K562 (cell line): Measurements from ENCODE around the gene GPM6B. TPM values are rescaled to one million over a fixed set of nuclear protein-coding genes. Genes with fewer than 3 reads are reported as not detected.

Source experiments
- ATAC-seq: fragments of 200-7000 bp; cut with Tn5 transposase; 3 replicates; pipeline ENCODE4 v1.9.1; 2020; ENCODE audit warnings: moderate library complexity
- BruUV-seq: library from RNA; stranded (reverse); fragments of 400-500 nt; replicated peaks from 2 replicates; lab custom pipeline; 2021; lab: Mats Ljungman, UMichigan
- CTCF ChIA-PET: fragments of 300-600 bp; formaldehyde crosslinking; extraction: SDS; loops from one replicate; lab custom pipeline; 2021; ENCODE audit warnings: low intra/inter-chr PET ratio; lab: Yijun Ruan, JAX
- POLR2A ChIA-PET: fragments of 300-600, 350-650 bp; sonication (Branson Sonifier 250); formaldehyde crosslinking; extraction: SDS; loops from one replicate; lab custom pipeline; 2021; ENCODE audit warnings: antibody characterized with exemption, inconsistent platforms; lab: Yijun Ruan, JAX
- DNase-seq, 4 experiments: peaks; one replicate each; pipeline versions ENCODE4 v3.0.0 to v3.0.0-alpha.2; 2011 to 2018; ENCODE audit warnings: low spot score in 3 of 4, mixed read lengths in 3 of 4; ENCODE audit errors: extremely low read depth in 1 of 4
- FAIRE-seq: peaks from 2 replicates; lab custom pipeline; 2011; peaks lifted over from hg19 to GRCh38; lab: Jason Lieb, UNC
- H2AFZ ChIP-seq: 2 replicates; pipeline ENCODE4 v1.6.0; 2011; ENCODE audit warnings: low read depth, low read length, control low read depth, inconsistent platforms
- H3K27ac ChIP-seq: fragments of 200-600 bp; 3 replicates; pipeline ENCODE4 v1.8.0; 2011; ENCODE audit warnings: low read depth, mild to moderate bottlenecking, control low read depth, inconsistent platforms, low read length, moderate library complexity, mixed read lengths; ENCODE audit errors: extremely low read depth
- H3K27me3 ChIP-seq, 2 experiments: fragments of 300-600 bp in 1 of 2; 2 replicates in 1 of 2; 3 replicates in 1 of 2; pipeline versions ENCODE4 v1.6.0 to v1.8.0; 2011; ENCODE audit warnings: inconsistent platforms in 2 of 2, low read length in 2 of 2, mild to moderate bottlenecking in 1 of 2, mixed read lengths in 1 of 2, moderate library complexity in 1 of 2; ENCODE audit not compliant: control insufficient read depth in 2 of 2, insufficient read depth in 2 of 2
- H3K36me3 ChIP-seq: fragments of 300-600 bp; 3 replicates; pipeline ENCODE4 v1.8.0; 2011; ENCODE audit warnings: mild to moderate bottlenecking, low read length, inconsistent platforms; ENCODE audit not compliant: control insufficient read depth, insufficient read depth
- H3K4me1 ChIP-seq, 2 experiments: fragments of 200-600 bp in 1 of 2; replicated peaks in 1 of 2; 2 replicates in 1 of 2; 3 replicates in 1 of 2; pipeline versions ENCODE4 v1.5.1 to v1.8.0; 2011; ENCODE audit warnings: inconsistent platforms in 2 of 2, low read length in 2 of 2, mild to moderate bottlenecking in 1 of 2, mixed read lengths in 1 of 2, moderate library complexity in 1 of 2; ENCODE audit not compliant: control insufficient read depth in 2 of 2, insufficient read depth in 2 of 2
- H3K4me2 ChIP-seq: 2 replicates; pipeline ENCODE4 v1.6.1; 2011; ENCODE audit warnings: low read length, control low read depth, inconsistent platforms, mixed read lengths; ENCODE audit not compliant: insufficient read depth
- H3K4me3 ChIP-seq: fragments of 200-600 bp; sonication (generic), shearing (Covaris generic); 2 replicates; pipeline ENCODE4 v1.5.1; 2016; ENCODE audit warnings: control low read depth, inconsistent platforms
- H3K79me2 ChIP-seq: fragments of 200-600 bp; 3 replicates; pipeline ENCODE4 v1.8.0; 2011; ENCODE audit warnings: low read length, inconsistent platforms; ENCODE audit not compliant: control insufficient read depth, insufficient read depth
- H3K9ac ChIP-seq, 2 experiments: 2 replicates each; pipeline versions ENCODE4 v1.6.0 to v1.6.1; 2011; ENCODE audit warnings: low read depth in 2 of 2, low read length in 2 of 2, control low read depth in 1 of 2, inconsistent platforms in 1 of 2, mild to moderate bottlenecking in 1 of 2, mixed read lengths in 1 of 2; ENCODE audit not compliant: insufficient read depth in 1 of 2
- H3K9me1 ChIP-seq: one replicate; pipeline ENCODE4 v1.6.0; 2011; ENCODE audit warnings: inconsistent platforms, mild to moderate bottlenecking, low read length, moderate library complexity; ENCODE audit not compliant: control insufficient read depth, insufficient read depth
- H3K9me3 ChIP-seq: replicated peaks from 2 replicates; pipeline ENCODE4 v1.5.1; 2011; ENCODE audit warnings: low read depth, low read length, inconsistent platforms; ENCODE audit not compliant: control insufficient read depth, insufficient read depth
- H4K20me1 ChIP-seq: replicated peaks from 2 replicates; pipeline ENCODE4 v1.6.1; 2011; ENCODE audit warnings: low read length, inconsistent platforms, mixed read lengths; ENCODE audit not compliant: control insufficient read depth, insufficient read depth
- HMGN3 ChIP-seq: IDR thresholded peaks from 2 replicates; pipeline ENCODE4 v1.6.1; 2011; ENCODE audit warnings: borderline replicate concordance, low read depth, mild to moderate bottlenecking, mixed read lengths, low read length; ENCODE audit not compliant: insufficient read length; ENCODE audit errors: extremely low read depth
- IRF1 ChIP-seq: sonication (generic); formaldehyde crosslinking; IDR thresholded peaks from 2 replicates; pipeline ENCODE4 v1.8.0; 2022; ENCODE audit warnings: missing genetic modification reagents, mild to moderate bottlenecking, borderline replicate concordance
- NR2C1 ChIP-seq, 2 experiments: fragments of 450-650 bp; IDR thresholded peaks; 2 replicates each; pipeline ENCODE4 v1.6.1; 2017; ENCODE audit warnings: mild to moderate bottlenecking in 2 of 2, antibody characterized with exemption in 1 of 2, inconsistent platforms in 1 of 2, missing compliant biosample characterization in 1 of 2, missing genetic modification characterization in 1 of 2
- NUFIP1 ChIP-seq: fragments of 450-650 bp; IDR thresholded peaks from 2 replicates; pipeline ENCODE4 v1.6.1; 2018; ENCODE audit not compliant: partially characterized antibody
- PHF21A ChIP-seq: fragments of 450-650 bp; IDR thresholded peaks from 2 replicates; pipeline ENCODE4 v1.6.1; 2017; ENCODE audit warnings: low read depth, borderline replicate concordance
- ZFX ChIP-seq: sonication (generic); formaldehyde crosslinking; IDR thresholded peaks from 2 replicates; pipeline ENCODE4 v1.8.0; 2022; ENCODE audit warnings: mild to moderate bottlenecking, missing genetic modification reagents, moderate library complexity
- ZNF239 ChIP-seq: fragments of 250-450 bp; sonication (Bioruptor Pico); IDR thresholded peaks from 2 replicates; pipeline ENCODE4 v1.4.0; 2020; ENCODE audit warnings: mild to moderate bottlenecking
- WGBS: fragments of 100-300 bp; shearing (Covaris generic); methylation state at CpG from one replicate; pipeline ENCODE4 v1.1.6; 2016; ENCODE audit warnings: low coverage, mixed read lengths; ENCODE audit not compliant: insufficient coverage; ENCODE audit errors: missing lambda C conversion rate; 5-methylcytosine and 5-hydroxymethylcytosine counted together
- in situ Hi-C: fragments of 300-500 bp; cut with MboI; formaldehyde crosslinking; loops from 4 replicates; pipeline ENCODE4 v1.15.0; 2018; ENCODE audit warnings: inconsistent platforms, mixed read lengths
- intact Hi-C: fragments of 100-400 bp; cut with micrococcal nuclease; formaldehyde crosslinking; loops from 2 replicates; pipeline ENCODE4 v1.14.2; 2022
- polyA plus RNA-seq, 8 experiments: library from polyadenylated mRNA; depleted of rRNA in 4 of 8; stranded (reverse) in 5 of 8; unstranded in 3 of 8; fragments of >200 nt; fragmentation: Nextera tagmentation in 2 of 8; fragmentation: Illumina TruSeq in 1 of 8; extraction: Ambion mirVana in 2 of 8; extraction: Trizol in 1 of 8; gene quantifications; 2 replicates each; pipeline versions ENCODE4 v1.2.1 to v1.2.3, GENCODE V29; 2011 to 2014; ENCODE audit warnings: inconsistent platforms in 1 of 8, missing spikeins in 1 of 8
- total RNA-seq, 7 experiments: library from RNA; depleted of rRNA in 6 of 7; stranded (reverse); fragments of >200 nt in 6 of 7; fragmentation: Illumina TruSeq in 2 of 7; extraction: Trizol in 2 of 7; gene quantifications; 2 replicates each; pipeline versions ENCODE4 v1.2.1 to v1.2.3, GENCODE V29; 2011 to 2021; ENCODE audit warnings: low replicate concordance in 1 of 7
- TF ChIP-seq, protein P1 (sequence below): sonication (generic); formaldehyde crosslinking; IDR thresholded peaks from 2 replicates; pipeline ENCODE4 v1.8.0; 2022; ENCODE audit warnings: mild to moderate bottlenecking, missing genetic modification reagents
- TF ChIP-seq, protein P2 (sequence below): fragments of 450-650 bp; IDR thresholded peaks from 2 replicates; pipeline ENCODE4 v1.7.0; 2016; ENCODE audit warnings: borderline replicate concordance
- TF ChIP-seq, protein P3 (sequence below): sonication (generic); formaldehyde crosslinking; IDR thresholded peaks from 2 replicates; pipeline ENCODE4 v1.8.1; 2023; ENCODE audit warnings: missing genetic modification reagents, mild to moderate bottlenecking, borderline replicate concordance

Gene GPM6B
- total and polyA plus RNA-seq, 9 of the 15 experiments (the other 6 are each of a cell fraction or from before 2014, with no cell fraction given), result 0.14 to 0.32 TPM; not detected in 7

DNA sequence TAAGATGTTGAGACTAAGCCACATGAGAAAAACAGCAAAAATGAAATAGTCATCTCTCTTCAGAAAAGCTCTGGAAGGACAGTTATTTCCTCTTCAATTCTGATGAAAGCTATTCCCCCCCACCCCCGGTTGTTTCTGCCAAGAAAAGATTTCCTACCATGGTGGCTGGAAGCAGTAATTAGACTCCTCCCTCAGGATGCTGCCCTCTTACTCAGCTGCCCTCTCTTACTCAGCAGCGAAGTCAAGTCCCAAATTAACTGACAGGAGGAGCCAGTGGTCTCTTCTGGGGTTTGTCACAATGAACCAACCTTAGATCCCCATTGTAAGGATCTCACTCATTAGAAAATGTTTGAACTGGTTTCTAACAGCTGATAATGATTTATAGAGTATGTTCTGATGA, 38.0 kb downstream of the GPM6B start:
- POLR2A ChIA-PET, result no interaction called here
- CTCF ChIA-PET, result no interaction called here
- no peak for TF ChIP-seq PHF21A
- TF ChIP-seq, protein P1, sequence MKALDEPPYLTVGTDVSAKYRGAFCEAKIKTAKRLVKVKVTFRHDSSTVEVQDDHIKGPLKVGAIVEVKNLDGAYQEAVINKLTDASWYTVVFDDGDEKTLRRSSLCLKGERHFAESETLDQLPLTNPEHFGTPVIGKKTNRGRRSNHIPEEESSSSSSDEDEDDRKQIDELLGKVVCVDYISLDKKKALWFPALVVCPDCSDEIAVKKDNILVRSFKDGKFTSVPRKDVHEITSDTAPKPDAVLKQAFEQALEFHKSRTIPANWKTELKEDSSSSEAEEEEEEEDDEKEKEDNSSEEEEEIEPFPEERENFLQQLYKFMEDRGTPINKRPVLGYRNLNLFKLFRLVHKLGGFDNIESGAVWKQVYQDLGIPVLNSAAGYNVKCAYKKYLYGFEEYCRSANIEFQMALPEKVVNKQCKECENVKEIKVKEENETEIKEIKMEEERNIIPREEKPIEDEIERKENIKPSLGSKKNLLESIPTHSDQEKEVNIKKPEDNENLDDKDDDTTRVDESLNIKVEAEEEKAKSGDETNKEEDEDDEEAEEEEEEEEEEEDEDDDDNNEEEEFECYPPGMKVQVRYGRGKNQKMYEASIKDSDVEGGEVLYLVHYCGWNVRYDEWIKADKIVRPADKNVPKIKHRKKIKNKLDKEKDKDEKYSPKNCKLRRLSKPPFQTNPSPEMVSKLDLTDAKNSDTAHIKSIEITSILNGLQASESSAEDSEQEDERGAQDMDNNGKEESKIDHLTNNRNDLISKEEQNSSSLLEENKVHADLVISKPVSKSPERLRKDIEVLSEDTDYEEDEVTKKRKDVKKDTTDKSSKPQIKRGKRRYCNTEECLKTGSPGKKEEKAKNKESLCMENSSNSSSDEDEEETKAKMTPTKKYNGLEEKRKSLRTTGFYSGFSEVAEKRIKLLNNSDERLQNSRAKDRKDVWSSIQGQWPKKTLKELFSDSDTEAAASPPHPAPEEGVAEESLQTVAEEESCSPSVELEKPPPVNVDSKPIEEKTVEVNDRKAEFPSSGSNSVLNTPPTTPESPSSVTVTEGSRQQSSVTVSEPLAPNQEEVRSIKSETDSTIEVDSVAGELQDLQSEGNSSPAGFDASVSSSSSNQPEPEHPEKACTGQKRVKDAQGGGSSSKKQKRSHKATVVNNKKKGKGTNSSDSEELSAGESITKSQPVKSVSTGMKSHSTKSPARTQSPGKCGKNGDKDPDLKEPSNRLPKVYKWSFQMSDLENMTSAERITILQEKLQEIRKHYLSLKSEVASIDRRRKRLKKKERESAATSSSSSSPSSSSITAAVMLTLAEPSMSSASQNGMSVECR (CRISPR knock-in tag), result no peak
- no peak for TF ChIP-seq ZNF239
- TF ChIP-seq, protein P2, sequence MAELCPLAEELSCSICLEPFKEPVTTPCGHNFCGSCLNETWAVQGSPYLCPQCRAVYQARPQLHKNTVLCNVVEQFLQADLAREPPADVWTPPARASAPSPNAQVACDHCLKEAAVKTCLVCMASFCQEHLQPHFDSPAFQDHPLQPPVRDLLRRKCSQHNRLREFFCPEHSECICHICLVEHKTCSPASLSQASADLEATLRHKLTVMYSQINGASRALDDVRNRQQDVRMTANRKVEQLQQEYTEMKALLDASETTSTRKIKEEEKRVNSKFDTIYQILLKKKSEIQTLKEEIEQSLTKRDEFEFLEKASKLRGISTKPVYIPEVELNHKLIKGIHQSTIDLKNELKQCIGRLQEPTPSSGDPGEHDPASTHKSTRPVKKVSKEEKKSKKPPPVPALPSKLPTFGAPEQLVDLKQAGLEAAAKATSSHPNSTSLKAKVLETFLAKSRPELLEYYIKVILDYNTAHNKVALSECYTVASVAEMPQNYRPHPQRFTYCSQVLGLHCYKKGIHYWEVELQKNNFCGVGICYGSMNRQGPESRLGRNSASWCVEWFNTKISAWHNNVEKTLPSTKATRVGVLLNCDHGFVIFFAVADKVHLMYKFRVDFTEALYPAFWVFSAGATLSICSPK, result no peak
- TF ChIP-seq ZFX, result no peak
- no peak for TF ChIP-seq NR2C1 (IDR thresholded peaks at IDR 0.05)
- no peak for TF ChIP-seq NR2C1 (tag; IDR thresholded peaks at IDR 0.05)
- TF ChIP-seq, protein P3, sequence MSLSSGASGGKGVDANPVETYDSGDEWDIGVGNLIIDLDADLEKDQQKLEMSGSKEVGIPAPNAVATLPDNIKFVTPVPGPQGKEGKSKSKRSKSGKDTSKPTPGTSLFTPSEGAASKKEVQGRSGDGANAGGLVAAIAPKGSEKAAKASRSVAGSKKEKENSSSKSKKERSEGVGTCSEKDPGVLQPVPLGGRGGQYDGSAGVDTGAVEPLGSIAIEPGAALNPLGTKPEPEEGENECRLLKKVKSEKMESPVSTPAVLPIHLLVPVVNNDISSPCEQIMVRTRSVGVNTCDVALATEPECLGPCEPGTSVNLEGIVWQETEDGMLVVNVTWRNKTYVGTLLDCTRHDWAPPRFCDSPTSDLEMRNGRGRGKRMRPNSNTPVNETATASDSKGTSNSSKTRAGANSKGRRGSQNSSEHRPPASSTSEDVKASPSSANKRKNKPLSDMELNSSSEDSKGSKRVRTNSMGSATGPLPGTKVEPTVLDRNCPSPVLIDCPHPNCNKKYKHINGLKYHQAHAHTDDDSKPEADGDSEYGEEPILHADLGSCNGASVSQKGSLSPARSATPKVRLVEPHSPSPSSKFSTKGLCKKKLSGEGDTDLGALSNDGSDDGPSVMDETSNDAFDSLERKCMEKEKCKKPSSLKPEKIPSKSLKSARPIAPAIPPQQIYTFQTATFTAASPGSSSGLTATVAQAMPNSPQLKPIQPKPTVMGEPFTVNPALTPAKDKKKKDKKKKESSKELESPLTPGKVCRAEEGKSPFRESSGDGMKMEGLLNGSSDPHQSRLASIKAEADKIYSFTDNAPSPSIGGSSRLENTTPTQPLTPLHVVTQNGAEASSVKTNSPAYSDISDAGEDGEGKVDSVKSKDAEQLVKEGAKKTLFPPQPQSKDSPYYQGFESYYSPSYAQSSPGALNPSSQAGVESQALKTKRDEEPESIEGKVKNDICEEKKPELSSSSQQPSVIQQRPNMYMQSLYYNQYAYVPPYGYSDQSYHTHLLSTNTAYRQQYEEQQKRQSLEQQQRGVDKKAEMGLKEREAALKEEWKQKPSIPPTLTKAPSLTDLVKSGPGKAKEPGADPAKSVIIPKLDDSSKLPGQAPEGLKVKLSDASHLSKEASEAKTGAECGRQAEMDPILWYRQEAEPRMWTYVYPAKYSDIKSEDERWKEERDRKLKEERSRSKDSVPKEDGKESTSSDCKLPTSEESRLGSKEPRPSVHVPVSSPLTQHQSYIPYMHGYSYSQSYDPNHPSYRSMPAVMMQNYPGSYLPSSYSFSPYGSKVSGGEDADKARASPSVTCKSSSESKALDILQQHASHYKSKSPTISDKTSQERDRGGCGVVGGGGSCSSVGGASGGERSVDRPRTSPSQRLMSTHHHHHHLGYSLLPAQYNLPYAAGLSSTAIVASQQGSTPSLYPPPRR (CRISPR knock-in tag), result no peak
- TF ChIP-seq IRF1, result no peak
- TF ChIP-seq HMGN3, result no peak
- TF ChIP-seq NUFIP1, result no peak

More for the DNA sequence above, 38.0 kb downstream of the GPM6B start:
- Histone ChIP-seq H3K4me2 (no peak overlapping the region), H2AFZ (no peak overlapping the region), H3K9me3 (no peaks in the 10 kb centered on the region), H3K36me3 (peaks cover 7% of the 10 kb centered on the region; the same call in 1 of the 3 replicates), H3K4me1 (no peaks in the 10 kb centered on the region), H4K20me1 (no peaks in the 10 kb centered on the region), H3K9ac (no peak overlapping the region), H3K27ac (no peak overlapping the region), H3K27me3 (peaks cover 6 to 23% of the 10 kb centered on the region in 2 experiments; a peak in 4 of 5 replicates), H3K9me1 (no peaks in the 10 kb centered on the region), H3K79me2 (no peaks in the 10 kb centered on the region), H3K4me3 (no peak overlapping the region)
- no TSS peak for BruUV-seq
- no peak for DNase-seq
- no peak for FAIRE-seq
- intact Hi-C loops, result no loop called here
- ATAC-seq, result no peak
- in situ Hi-C loops, result no loop called here
- 6% methylated on average over 2 of the region's 2 CpGs for WGBS
